IMR-90 (cell line): Measurements from ENCODE around the gene PANK4. TPM values are rescaled to one million over a fixed set of nuclear protein-coding genes. Genes with fewer than 3 reads are reported as not detected.

Source experiments
- ATAC-seq: fragments of 200-7000 bp; cut with Tn5 transposase; 2 replicates; pipeline ENCODE4 v1.9.1; 2020; ENCODE audit warnings: low read depth, mild to moderate bottlenecking, moderate library complexity
- BruUV-seq: library from RNA; stranded (reverse); fragments of 400-500 nt; replicated peaks from 2 replicates; lab custom pipeline; 2021; lab: Mats Ljungman, UMichigan
- CTCF ChIA-PET: fragments of 300-600 bp; formaldehyde crosslinking; extraction: SDS; loops from one replicate; lab custom pipeline; 2021; ENCODE audit warnings: antibody characterized with exemption; lab: Yijun Ruan, JAX
- POLR2A ChIA-PET: fragments of 300-600 bp; sonication (Branson Sonifier 250); formaldehyde crosslinking; loops from one replicate; lab custom pipeline; 2022; ENCODE audit warnings: antibody characterized with exemption; ENCODE audit not compliant: unreplicated experiment; lab: Charles Lee
- DNase-seq: peaks from one replicate; pipeline ENCODE4 v3.0.0; 2013
- H2AFZ ChIP-seq: replicated peaks from 2 replicates; pipeline ENCODE3; 2013; ENCODE audit warnings: low read length, mild to moderate bottlenecking; ENCODE audit not compliant: poor library complexity
- H2AK5ac ChIP-seq: 2 replicates; pipeline ENCODE4 v1.6.1; 2013; ENCODE audit warnings: low read depth, low read length, inconsistent platforms
- H2AK9ac ChIP-seq: replicated peaks from 2 replicates; pipeline ENCODE3; 2013; ENCODE audit warnings: mild to moderate bottlenecking, low read depth, low read length, moderate library complexity; ENCODE audit not compliant: poor library complexity
- H2BK120ac ChIP-seq: 2 replicates; pipeline ENCODE4 v1.6.1; 2013; ENCODE audit warnings: low read depth, low read length, inconsistent platforms
- H2BK15ac ChIP-seq: 3 replicates; pipeline ENCODE4 v1.6.1; 2013; ENCODE audit warnings: low read depth, low read length, inconsistent platforms
- H2BK20ac ChIP-seq: 2 replicates; pipeline ENCODE4 v1.6.1; 2013; ENCODE audit warnings: low read depth, mild to moderate bottlenecking, inconsistent platforms, low read length, moderate library complexity
- H2BK5ac ChIP-seq: 2 replicates; pipeline ENCODE4 v1.6.1; 2013; ENCODE audit warnings: mild to moderate bottlenecking, low read depth, low read length, inconsistent platforms; ENCODE audit not compliant: poor library complexity, severe bottlenecking
- H3K14ac ChIP-seq: replicated peaks from 2 replicates; pipeline ENCODE4 v1.6.1; 2013; ENCODE audit warnings: low read depth, low read length, inconsistent platforms
- H3K18ac ChIP-seq: 2 replicates; pipeline ENCODE4 v1.6.1; 2013; ENCODE audit warnings: low read depth, low read length, control low read depth
- H3K23ac ChIP-seq: 2 replicates; pipeline ENCODE4 v1.6.1; 2013; ENCODE audit warnings: low read depth, low read length, inconsistent platforms
- H3K27ac ChIP-seq: 2 replicates; pipeline ENCODE4 v1.5.1; 2013; ENCODE audit warnings: mild to moderate bottlenecking, control low read depth, low read length; ENCODE audit not compliant: insufficient read depth
- H3K27me3 ChIP-seq: 2 replicates; pipeline ENCODE4 v1.6.1; 2013; ENCODE audit warnings: low read length; ENCODE audit not compliant: control insufficient read depth, insufficient read depth
- H3K36me3 ChIP-seq: 2 replicates; pipeline ENCODE4 v1.6.1; 2013; ENCODE audit warnings: low read length, mixed read lengths; ENCODE audit not compliant: control insufficient read depth, insufficient read depth
- H3K4ac ChIP-seq: 2 replicates; pipeline ENCODE4 v1.6.1; 2013; ENCODE audit warnings: low read depth, low read length, inconsistent platforms
- H3K4me1 ChIP-seq: 2 replicates; pipeline ENCODE4 v1.6.1; 2013; ENCODE audit warnings: low read length, mixed read lengths; ENCODE audit not compliant: control insufficient read depth, insufficient read depth
- H3K4me2 ChIP-seq: 2 replicates; pipeline ENCODE4 v1.6.1; 2013; ENCODE audit warnings: low read depth, mild to moderate bottlenecking, control low read depth, low read length, moderate library complexity
- H3K4me3 ChIP-seq: 2 replicates; pipeline ENCODE4 v1.5.1; 2013; ENCODE audit warnings: low read depth, mild to moderate bottlenecking, control low read depth, low read length, moderate library complexity; ENCODE audit not compliant: insufficient read depth
- H3K56ac ChIP-seq: 2 replicates; pipeline ENCODE4 v1.6.1; 2013; ENCODE audit warnings: low read length, inconsistent platforms; ENCODE audit not compliant: insufficient read depth; ENCODE audit errors: extremely low read depth
- H3K79me1 ChIP-seq, 2 experiments: 2 replicates each; pipeline ENCODE4 v1.6.1; 2013; ENCODE audit warnings: low read length in 2 of 2, inconsistent platforms in 1 of 2, low read depth in 1 of 2
- H3K9ac ChIP-seq: 2 replicates; pipeline ENCODE4 v1.6.1; 2013; ENCODE audit warnings: low read depth, low read length, control low read depth
- H3K9me1 ChIP-seq: 2 replicates; pipeline ENCODE4 v1.6.1; 2013; ENCODE audit warnings: low read length, inconsistent platforms; ENCODE audit not compliant: insufficient read depth
- H3K9me3 ChIP-seq: 2 replicates; pipeline ENCODE4 v1.6.1; 2013; ENCODE audit warnings: low read length; ENCODE audit not compliant: control insufficient read depth, insufficient read depth
- H4K20me1 ChIP-seq: 2 replicates; pipeline ENCODE4 v1.6.1; 2013; ENCODE audit warnings: low read length, inconsistent platforms; ENCODE audit not compliant: insufficient read depth
- H4K5ac ChIP-seq: 2 replicates; pipeline ENCODE4 v1.6.1; 2013; ENCODE audit warnings: mild to moderate bottlenecking, low read depth, low read length, control low read depth
- H4K8ac ChIP-seq, 2 experiments: 2 replicates each; pipeline ENCODE4 v1.6.1; 2013; ENCODE audit warnings: low read depth in 2 of 2, low read length in 2 of 2, control low read depth in 1 of 2, inconsistent platforms in 1 of 2
- H4K91ac ChIP-seq: 2 replicates; pipeline ENCODE4 v1.6.1; 2013; ENCODE audit warnings: low read depth, low read length, inconsistent platforms; ENCODE audit not compliant: insufficient read depth
- BHLHE40 ChIP-seq: fragments of 150-350 bp; IDR thresholded peaks from 2 replicates; pipeline ENCODE4 v1.6.1; 2016; ENCODE audit warnings: mild to moderate bottlenecking, low read depth, low read length
- MAZ ChIP-seq: IDR thresholded peaks from 2 replicates; pipeline ENCODE4 v1.6.1; 2012; ENCODE audit warnings: low read depth, mild to moderate bottlenecking, low read length, improper control_type of control experiment, moderate library complexity, borderline replicate concordance
- NFE2L2 ChIP-seq: fragments of 150-350 bp; IDR thresholded peaks from 2 replicates; pipeline ENCODE4 v1.6.1; 2016; ENCODE audit warnings: low read depth, mild to moderate bottlenecking, low read length
- POLR2A ChIP-seq: IDR thresholded peaks from 2 replicates; pipeline ENCODE4 v1.6.1; 2012; ENCODE audit warnings: mild to moderate bottlenecking, low read depth, low read length
- RAD21 ChIP-seq: IDR thresholded peaks from 2 replicates; pipeline ENCODE4 v1.6.1; 2012; ENCODE audit warnings: low read length, improper control_type of control experiment
- USF2 ChIP-seq: fragments of 150-350 bp; IDR thresholded peaks from 2 replicates; pipeline ENCODE4 v1.6.1; 2017; ENCODE audit warnings: mild to moderate bottlenecking, antibody characterized with exemption, low read length, low read depth
- WGBS, 2 experiments: methylation state at CpG; one replicate each; pipeline versions ENCODE4 v1.1.5 to v1.1.7; 2013; ENCODE audit warnings: missing lambda C conversion rate in 2 of 2; ENCODE audit not compliant: insufficient read length in 1 of 2; ENCODE audit errors: extremely low coverage in 2 of 2; 5-methylcytosine and 5-hydroxymethylcytosine counted together
- dilution Hi-C: fragments of 300-500 bp; cut with HindIII; formaldehyde crosslinking; loops from one replicate; pipeline ENCODE4 v1.14.3; 2018; ENCODE audit warnings: low sequenced_read_pairs; ENCODE audit not compliant: unreplicated experiment
- in situ Hi-C: fragments of 300-500 bp; cut with MboI; formaldehyde crosslinking; loops from 3 replicates; pipeline ENCODE4 v1.14.3; 2019; ENCODE audit warnings: low sequenced_read_pairs, inconsistent platforms, mixed read lengths
- intact Hi-C: fragments of 100-400 bp; cut with micrococcal nuclease; formaldehyde crosslinking; loops from 2 replicates; pipeline ENCODE4 v1.10.0; 2022
- polyA plus RNA-seq, 3 experiments: library from polyadenylated mRNA; depleted of rRNA; stranded (reverse); fragments of >200 nt; gene quantifications; 2 replicates each; pipeline ENCODE4 v1.2.3, GENCODE V29; 2012; ENCODE audit warnings: low replicate concordance in 1 of 3
- total RNA-seq: library from RNA; depleted of rRNA; stranded (reverse); fragments of >200 nt; gene quantifications from 2 replicates; pipeline ENCODE4 v1.2.3, GENCODE V29; 2012

The PANK4 gene
- total and polyA plus RNA-seq, 2 of the 4 experiments (the other 2 are of a cell fraction), result 14.0 to 18.5 TPM

- peaks cover 14% of the 10 kb centered on the region for H3K4me1 ChIP-seq
- no peaks in the 10 kb centered on the region for H3K9me3 ChIP-seq
- no peak overlapping the region for H3K27ac ChIP-seq
- POLR2A ChIA-PET, result no interaction called here
- peaks cover 61% of the 10 kb centered on the region for H3K36me3 ChIP-seq
- H3K9me1 ChIP-seq, result peaks cover 13% of the 10 kb centered on the region
- BruUV-seq, result no TSS peak
- CTCF ChIA-PET, result no interaction called here
- no peak overlapping the region for H2BK15ac ChIP-seq
- no peak overlapping the region for H2AK9ac ChIP-seq
- H2AK5ac ChIP-seq, result no peak overlapping the region
- no peak overlapping the region for H4K5ac ChIP-seq
- no peak overlapping the region for H3K4me2 ChIP-seq
- H2BK5ac ChIP-seq, result no peak overlapping the region
- H3K4me3 ChIP-seq, result no peak overlapping the region
- WGBS, 2 experiments, result 95% methylated on average over 30 of the region's 30 CpGs; no CpG with 5 or more reads in 1 of the 2 experiments
- no peak overlapping the region for H2BK120ac ChIP-seq
- no peak overlapping the region for H4K91ac ChIP-seq
- H3K9ac ChIP-seq, result no peak overlapping the region
- H3K56ac ChIP-seq, result no peak overlapping the region
- in situ Hi-C loops, result no loop called here
- H3K27me3 ChIP-seq, result no peaks in the 10 kb centered on the region
- H4K20me1 ChIP-seq, result peaks cover 36% of the 10 kb centered on the region
- H2AFZ ChIP-seq, result no peak overlapping the region
- H3K23ac ChIP-seq, result no peak overlapping the region
- H2BK20ac ChIP-seq, result no peak overlapping the region
- no peak overlapping the region for H3K4ac ChIP-seq
- H3K18ac ChIP-seq, result no peak overlapping the region
- TF ChIP-seq RAD21 (no peak), MAZ (no peak), USF2 (no peak), POLR2A (no peak), NFE2L2 (no peak), BHLHE40 (no peak)
- ATAC-seq, result no peak
- H4K8ac ChIP-seq, result no peak overlapping the region
- H3K79me1 ChIP-seq, result peaks cover 7 to 40% of the 10 kb centered on the region in 2 experiments
- dilution Hi-C loops, result no loop called here
- intact Hi-C loops, result no loop called here
- no peak for DNase-seq
- no peak overlapping the region for H3K14ac ChIP-seq
Measured at GRCh38 chr1:2519729-2520128, 6.7 kb downstream of the PANK4 start.
